ENCODE results near the gene GPSM1.

GPSM1 gene

GRCh38 chr9:136336156-136336870 is 9.0 kb downstream of the GPSM1 start:
- intact Hi-C loops (cut with DNase I): no loop called here
- no peak for DNase-seq

GRCh38 chr9:136336881-136337280 is 9.5 kb downstream of the GPSM1 start:
- intact Hi-C loops (cut with DNase I): no loop called here
- DNase-seq: no peak

- no peak for DNase-seq
- intact Hi-C loops (cut with DNase I): no loop called here
These were observed 10.4 kb downstream of the GPSM1 start for GRCh38 chr9:136337416-136338395.

- intact Hi-C loops (cut with DNase I): no loop called here
- DNase-seq: no peak
These were observed 11.2 kb downstream of the GPSM1 start for GRCh38 chr9:136338511-136338910.

- DNase-seq: peak in 41 of 42 donors; percentile 42 to 90 (median 75)
- intact Hi-C loops (cut with DNase I): no loop called here
These were observed 12.0 kb downstream of the GPSM1 start for GRCh38 chr9:136339173-136339957.

GRCh38 chr9:136339958-136340310 is 12.6 kb downstream of the GPSM1 start:
- intact Hi-C loops (cut with DNase I): no loop called here
- no peak for DNase-seq

- no peak for DNase-seq
- intact Hi-C loops (cut with DNase I): no loop called here
These were observed 13.2 kb downstream of the GPSM1 start for GRCh38 chr9:136340356-136341041.

GRCh38 chr9:136341042-136341655 is 13.8 kb downstream of the GPSM1 start:
- intact Hi-C loops (cut with DNase I): no loop called here
- DNase-seq: peak in 2 of 42 donors; percentile 49 to 51

GRCh38 chr9:136341769-136342168 is 14.4 kb downstream of the GPSM1 start:
- intact Hi-C loops (cut with DNase I): no loop called here
- no peak for DNase-seq

GRCh38 chr9:136342181-136343120 is 15.1 kb downstream of the GPSM1 start:
- intact Hi-C loops (cut with DNase I): no loop called here
- peak; percentile 65 to 89 (median 79) for DNase-seq

GRCh38 chr9:136343121-136343883 is 16.0 kb downstream of the GPSM1 start:
- intact Hi-C loops (cut with DNase I): no loop called here

GRCh38 chr9:136343884-136344269 is 16.5 kb downstream of the GPSM1 start:
- intact Hi-C loops (cut with DNase I): no loop called here
- DNase-seq: no peak

More at GRCh38 chr9:136343121-136343883, 16.0 kb downstream of the GPSM1 start:
- no peak for DNase-seq

GRCh38 chr9:136344544-136345280 is 17.4 kb downstream of the GPSM1 start:
- intact Hi-C loops (cut with DNase I): no loop called here
- no peak for DNase-seq

GRCh38 chr9:136345281-136346156 is 18.2 kb downstream of the GPSM1 start:
- intact Hi-C loops (cut with DNase I): no loop called here
- DNase-seq: peak; percentile 75 to 95 (median 90)

GRCh38 chr9:136346157-136346481 is 18.8 kb downstream of the GPSM1 start:
- DNase-seq: no peak
- intact Hi-C loops (cut with DNase I): no loop called here
